T-helper 2 cell treated with Interferon-gamma antibody and Interleukin-4, amounts not matched to agents 5 μg/mL and 100 μg/mL, for 36 hours (primary cell): ENCODE measurements around the gene INSYN1.
"Not testable (repeated sequence)": the region's sequence is repeated elsewhere in the genome, so short reads cannot be mapped to it uniquely, and the experiment has no call there.

Experiments used
- DNase-seq: peaks from one replicate; pipeline ENCODE4 v3.0.0; 2021; ENCODE audit warnings: low spot score
- H3K27ac Mint-ChIP-seq: one replicate; pipeline ENCODE4 v1.8.0; 2021; ENCODE audit warnings: mild to moderate bottlenecking, mixed read lengths
- H3K27me3 Mint-ChIP-seq: one replicate; pipeline ENCODE4 v1.8.0; 2021; ENCODE audit warnings: low read depth, mixed read lengths
- H3K36me3 Mint-ChIP-seq: one replicate; pipeline ENCODE4 v1.8.0; 2021; ENCODE audit warnings: low read depth, mixed read lengths
- H3K4me1 Mint-ChIP-seq: one replicate; pipeline ENCODE4 v1.8.0; 2021; ENCODE audit warnings: low read depth, mixed read lengths
- H3K4me3 Mint-ChIP-seq: one replicate; pipeline ENCODE4 v1.8.0; 2022; ENCODE audit warnings: mild to moderate bottlenecking, moderate library complexity, mixed read lengths
- H3K9me3 Mint-ChIP-seq: one replicate; pipeline ENCODE4 v1.8.0; 2021; ENCODE audit warnings: mixed read lengths

The INSYN1 gene

GRCh38 chr15:73785256-73786014 lies 32.3 kb upstream of the INSYN1 start:
- H3K4me3 Mint-ChIP-seq, H3K4me1 Mint-ChIP-seq, DNase-seq, H3K27me3 Mint-ChIP-seq, H3K36me3 Mint-ChIP-seq, H3K9me3 Mint-ChIP-seq, H3K27ac Mint-ChIP-seq: not testable (repeated sequence)

- Mint-ChIP-seq H3K27me3 (no peaks in the 10 kb centered on the region), H3K4me1 (no peaks in the 10 kb centered on the region), H3K4me3 (no peak overlapping the region), H3K9me3 (no peaks in the 10 kb centered on the region), H3K36me3 (no peaks in the 10 kb centered on the region), H3K27ac (no peak overlapping the region)
- DNase-seq: no peak
Measured at GRCh38 chr15:73784291-73784690, 31.1 kb upstream of the INSYN1 start.

GRCh38 chr15:73782344-73782959 lies 29.3 kb upstream of the INSYN1 start:
- Mint-ChIP-seq H3K27me3 (no peaks in the 10 kb centered on the region), H3K36me3 (no peaks in the 10 kb centered on the region), H3K27ac (no peak overlapping the region), H3K4me3 (no peak overlapping the region), H3K9me3 (no peaks in the 10 kb centered on the region), H3K4me1 (no peaks in the 10 kb centered on the region)
- no peak for DNase-seq

GRCh38 chr15:73781038-73781925 lies 28.1 kb upstream of the INSYN1 start:
- Mint-ChIP-seq H3K27me3 (no peaks in the 10 kb centered on the region), H3K9me3 (no peaks in the 10 kb centered on the region), H3K36me3 (no peaks in the 10 kb centered on the region), H3K4me3 (no peak overlapping the region), H3K4me1 (no peaks in the 10 kb centered on the region), H3K27ac (no peak overlapping the region)
- no peak for DNase-seq

GRCh38 chr15:73779974-73780373 lies 26.8 kb upstream of the INSYN1 start:
- H3K9me3 Mint-ChIP-seq: no peaks in the 10 kb centered on the region
- no peak overlapping the region for H3K4me3 Mint-ChIP-seq
- H3K27ac Mint-ChIP-seq: no peak overlapping the region
- no peak for DNase-seq
- no peaks in the 10 kb centered on the region for H3K36me3 Mint-ChIP-seq
- no peaks in the 10 kb centered on the region for H3K27me3 Mint-ChIP-seq
- no peaks in the 10 kb centered on the region for H3K4me1 Mint-ChIP-seq

- Mint-ChIP-seq H3K4me1 (no peaks in the 10 kb centered on the region), H3K9me3 (no peaks in the 10 kb centered on the region), H3K36me3 (no peaks in the 10 kb centered on the region), H3K4me3 (no peak overlapping the region), H3K27me3 (no peaks in the 10 kb centered on the region), H3K27ac (no peak overlapping the region)
- DNase-seq: no peak
Measured at GRCh38 chr15:73777741-73778140, 24.6 kb upstream of the INSYN1 start.

- no peak overlapping the region for H3K4me3 Mint-ChIP-seq
- no peaks in the 10 kb centered on the region for H3K4me1 Mint-ChIP-seq
- no peak for DNase-seq
- no peaks in the 10 kb centered on the region for H3K36me3 Mint-ChIP-seq
- H3K27ac Mint-ChIP-seq: no peak overlapping the region
- H3K9me3 Mint-ChIP-seq: no peaks in the 10 kb centered on the region
- H3K27me3 Mint-ChIP-seq: peaks cover 4% of the 10 kb centered on the region
Measured at GRCh38 chr15:73773428-73773827, 20.3 kb upstream of the INSYN1 start.

- H3K27me3 Mint-ChIP-seq: peaks cover 8% of the 10 kb centered on the region
- no peaks in the 10 kb centered on the region for H3K4me1 Mint-ChIP-seq
- H3K27ac Mint-ChIP-seq: no peak overlapping the region
- H3K36me3 Mint-ChIP-seq: no peaks in the 10 kb centered on the region
- H3K9me3 Mint-ChIP-seq: no peaks in the 10 kb centered on the region
- H3K4me3 Mint-ChIP-seq: no peak overlapping the region
- DNase-seq: no peak
Measured at GRCh38 chr15:73771385-73772045, 18.4 kb upstream of the INSYN1 start.

- H3K4me3 Mint-ChIP-seq: no peak overlapping the region
- no peak for DNase-seq
- H3K27ac Mint-ChIP-seq: no peak overlapping the region
- no peaks in the 10 kb centered on the region for H3K4me1 Mint-ChIP-seq
- peaks cover 14% of the 10 kb centered on the region for H3K27me3 Mint-ChIP-seq
- H3K36me3 Mint-ChIP-seq: no peaks in the 10 kb centered on the region
- no peaks in the 10 kb centered on the region for H3K9me3 Mint-ChIP-seq
Measured at GRCh38 chr15:73770050-73770449, 16.9 kb upstream of the INSYN1 start.

- DNase-seq: no peak
- Mint-ChIP-seq H3K27ac (no peak overlapping the region), H3K9me3 (no peaks in the 10 kb centered on the region), H3K4me3 (no peak overlapping the region), H3K36me3 (no peaks in the 10 kb centered on the region), H3K4me1 (no peaks in the 10 kb centered on the region), H3K27me3 (peaks cover 16% of the 10 kb centered on the region)
Measured at GRCh38 chr15:73767806-73768501, 14.8 kb upstream of the INSYN1 start.

- H3K27ac Mint-ChIP-seq: no peak overlapping the region
- no peaks in the 10 kb centered on the region for H3K4me1 Mint-ChIP-seq
- no peak overlapping the region for H3K4me3 Mint-ChIP-seq
- peaks cover 16% of the 10 kb centered on the region for H3K27me3 Mint-ChIP-seq
- no peaks in the 10 kb centered on the region for H3K36me3 Mint-ChIP-seq
- DNase-seq: no peak
- no peaks in the 10 kb centered on the region for H3K9me3 Mint-ChIP-seq
Measured at GRCh38 chr15:73766598-73766997, 13.4 kb upstream of the INSYN1 start.

GRCh38 chr15:73765778-73766177 lies 12.6 kb upstream of the INSYN1 start:
- Mint-ChIP-seq H3K9me3 (no peaks in the 10 kb centered on the region), H3K4me3 (no peak overlapping the region), H3K36me3 (no peaks in the 10 kb centered on the region), H3K27me3 (peaks cover 16% of the 10 kb centered on the region), H3K4me1 (no peaks in the 10 kb centered on the region), H3K27ac (no peak overlapping the region)
- DNase-seq: no peak

GRCh38 chr15:73763931-73764330 lies 10.8 kb upstream of the INSYN1 start:
- DNase-seq: no peak
- no peak overlapping the region for H3K27ac Mint-ChIP-seq
- H3K36me3 Mint-ChIP-seq: no peaks in the 10 kb centered on the region

More at GRCh38 chr15:73763931-73764330, 10.8 kb upstream of the INSYN1 start:
- H3K27me3 Mint-ChIP-seq: peaks cover 12% of the 10 kb centered on the region
- H3K4me3 Mint-ChIP-seq: no peak overlapping the region
- no peaks in the 10 kb centered on the region for H3K9me3 Mint-ChIP-seq
- no peaks in the 10 kb centered on the region for H3K4me1 Mint-ChIP-seq
